HG03520 (cell line): ENCODE measurements around the gene RPL4.

ENCODE experiments used
- ATAC-seq: cut with Tn5 transposase; IDR thresholded peaks from one replicate; pipeline ENCODE4 v1.9.1; 2021; ENCODE audit warnings: mild to moderate bottlenecking, moderate library complexity; ENCODE audit not compliant: unreplicated experiment

The RPL4 gene

GRCh38 chr15:66459818-66460615 is 44.6 kb downstream of the RPL4 start:
- ATAC-seq: no peak

- ATAC-seq: no peak
Observed at GRCh38 chr15:66456211-66456610, 48.4 kb downstream of the RPL4 start.

- ATAC-seq: no peak
Observed at GRCh38 chr15:66454143-66454542, 50.5 kb downstream of the RPL4 start.

- no peak for ATAC-seq
Observed at GRCh38 chr15:66452971-66453580, 51.6 kb downstream of the RPL4 start.

GRCh38 chr15:66452420-66452819 is 52.2 kb downstream of the RPL4 start:
- ATAC-seq: no peak
